ENCODE data around the gene CCDC192. TPM values are rescaled to one million over a fixed set of nuclear protein-coding genes. Genes with fewer than 3 reads are reported as not detected.

CCDC192 gene
- total RNA-seq, 1 donor from 2014 or later = not detected

GRCh38 chr5:127940854-127941253, 237.7 kb downstream of the CCDC192 start:
- no peak for FAIRE-seq
- H4K20me1 ChIP-seq (ENCODE audit: insufficient read depth, low read length) = no peaks in the 10 kb centered on the region
- H3K4me2 ChIP-seq (ENCODE audit: low read length) = no peak overlapping the region
- H3K27me3 ChIP-seq (ENCODE audit: insufficient read depth, low read length) = no peaks in the 10 kb centered on the region
- Mint-ChIP-seq H3K9me3 (ENCODE audit: unreplicated experiment) (peaks cover 2% of the 10 kb centered on the region), H3K27me3 (ENCODE audit: low read depth, unreplicated experiment) (no peaks in the 10 kb centered on the region), H3K27ac (ENCODE audit: unreplicated experiment) (peak overlapping the region; percentile 86), H3K36me3 (ENCODE audit: low read depth, unreplicated experiment) (no peaks in the 10 kb centered on the region), H3K4me3 (ENCODE audit: unreplicated experiment) (peak overlapping the region; percentile 18), H3K4me1 (ENCODE audit: low read depth, unreplicated experiment) (peaks cover 21% of the 10 kb centered on the region)
- H3K4me3 ChIP-seq (ENCODE audit: insufficient read depth, low read depth, low read length) = no peak overlapping the region
- no peak overlapping the region for H2AFZ ChIP-seq (ENCODE audit: low read depth, low read length)
- no peak for DNase-seq (ENCODE audit: low read depth)
- peaks cover 10% of the 10 kb centered on the region for H3K4me1 ChIP-seq (ENCODE audit: insufficient read depth, low read length)
- TF ChIP-seq CTCF (IDR thresholded peaks at IDR 0.05; ENCODE audit: insufficient read depth, low read depth, low read length) (no peak), EZH2 (IDR thresholded peaks at IDR 0.05; ENCODE audit: insufficient read depth, low read length) (no peak)
- H3K36me3 ChIP-seq (ENCODE audit: insufficient read depth, low read length) = no peaks in the 10 kb centered on the region
- no peaks in the 10 kb centered on the region for H3K9me3 ChIP-seq (ENCODE audit: insufficient read depth, low read depth, low read length)
- H3K79me2 ChIP-seq (ENCODE audit: insufficient read depth, low read length) = no peaks in the 10 kb centered on the region
- no peak overlapping the region for H3K27ac ChIP-seq (ENCODE audit: low read depth, low read length)
- no peak overlapping the region for H3K9ac ChIP-seq (ENCODE audit: low read length)

GRCh38 chr5:127941646-127942045, 238.5 kb downstream of the CCDC192 start:
- Mint-ChIP-seq H3K4me1 (ENCODE audit: low read depth, unreplicated experiment) (peaks cover 21% of the 10 kb centered on the region), H3K36me3 (ENCODE audit: low read depth, unreplicated experiment) (no peaks in the 10 kb centered on the region), H3K27ac (ENCODE audit: unreplicated experiment) (peak overlapping the region; percentile 86), H3K4me3 (ENCODE audit: unreplicated experiment) (peak overlapping the region; percentile 2), H3K9me3 (ENCODE audit: unreplicated experiment) (peaks cover 2% of the 10 kb centered on the region), H3K27me3 (ENCODE audit: low read depth, unreplicated experiment) (no peaks in the 10 kb centered on the region)
- Histone ChIP-seq H3K27ac (ENCODE audit: low read depth, low read length) (peak overlapping the region; percentile 22), H3K9me3 (ENCODE audit: insufficient read depth, low read depth, low read length) (no peaks in the 10 kb centered on the region), H3K27me3 (ENCODE audit: insufficient read depth, low read length) (no peaks in the 10 kb centered on the region), H3K4me2 (ENCODE audit: low read length) (peak overlapping the region; percentile 77), H3K79me2 (ENCODE audit: insufficient read depth, low read length) (no peaks in the 10 kb centered on the region), H4K20me1 (ENCODE audit: insufficient read depth, low read length) (no peaks in the 10 kb centered on the region), H2AFZ (ENCODE audit: low read depth, low read length) (peak overlapping the region; percentile 47), H3K4me3 (ENCODE audit: insufficient read depth, low read depth, low read length) (peak overlapping the region; percentile 24), H3K9ac (ENCODE audit: low read length) (peak overlapping the region; percentile 11), H3K36me3 (ENCODE audit: insufficient read depth, low read length) (no peaks in the 10 kb centered on the region), H3K4me1 (ENCODE audit: insufficient read depth, low read length) (peaks cover 10% of the 10 kb centered on the region)
- FAIRE-seq (no peak), DNase-seq (ENCODE audit: low read depth) (peak; percentile 12)
- TF ChIP-seq EZH2 (IDR thresholded peaks at IDR 0.05; ENCODE audit: insufficient read depth, low read length) = no peak
- TF ChIP-seq CTCF (IDR thresholded peaks at IDR 0.05; ENCODE audit: insufficient read depth, low read depth, low read length) = no peak

- Mint-ChIP-seq H3K4me3 (ENCODE audit: unreplicated experiment) (no peak overlapping the region), H3K27ac (ENCODE audit: unreplicated experiment) (peak overlapping the region; percentile 87), H3K36me3 (ENCODE audit: low read depth, unreplicated experiment) (no peaks in the 10 kb centered on the region), H3K27me3 (ENCODE audit: low read depth, unreplicated experiment) (no peaks in the 10 kb centered on the region), H3K9me3 (ENCODE audit: unreplicated experiment) (peaks cover 2% of the 10 kb centered on the region), H3K4me1 (ENCODE audit: low read depth, unreplicated experiment) (peaks cover 21% of the 10 kb centered on the region)
- peak overlapping the region; percentile 22 for H3K27ac ChIP-seq (ENCODE audit: low read depth, low read length)
- no peaks in the 10 kb centered on the region for H4K20me1 ChIP-seq (ENCODE audit: insufficient read depth, low read length)
- H3K27me3 ChIP-seq (ENCODE audit: insufficient read depth, low read length) = no peaks in the 10 kb centered on the region
- no peak for TF ChIP-seq EZH2 (IDR thresholded peaks at IDR 0.05; ENCODE audit: insufficient read depth, low read length)
- no peak for TF ChIP-seq CTCF (IDR thresholded peaks at IDR 0.05; ENCODE audit: insufficient read depth, low read depth, low read length)
- peak overlapping the region; percentile 0 for H2AFZ ChIP-seq (ENCODE audit: low read depth, low read length)
- H3K79me2 ChIP-seq (ENCODE audit: insufficient read depth, low read length) = no peaks in the 10 kb centered on the region
- no peaks in the 10 kb centered on the region for H3K9me3 ChIP-seq (ENCODE audit: insufficient read depth, low read depth, low read length)
- peak; percentile 41 for FAIRE-seq
- peaks cover 10% of the 10 kb centered on the region for H3K4me1 ChIP-seq (ENCODE audit: insufficient read depth, low read length)
- H3K36me3 ChIP-seq (ENCODE audit: insufficient read depth, low read length) = no peaks in the 10 kb centered on the region
- peak overlapping the region; percentile 4 for H3K9ac ChIP-seq (ENCODE audit: low read length)
- peak; percentile 35 for DNase-seq (ENCODE audit: low read depth)
- peak overlapping the region; percentile 24 for H3K4me3 ChIP-seq (ENCODE audit: insufficient read depth, low read depth, low read length)
- peak overlapping the region; percentile 77 for H3K4me2 ChIP-seq (ENCODE audit: low read length)
Observed at GRCh38 chr5:127942246-127943060, 239.3 kb downstream of the CCDC192 start.

All from astrocyte (in vitro differentiated cells and primary cell).